Measurements from ENCODE around the gene CXorf49.
"Not testable (repeated sequence)": the region's sequence is repeated elsewhere in the genome, so short reads cannot be mapped to it uniquely, and the experiment has no call there.

Gene CXorf49

DNA sequence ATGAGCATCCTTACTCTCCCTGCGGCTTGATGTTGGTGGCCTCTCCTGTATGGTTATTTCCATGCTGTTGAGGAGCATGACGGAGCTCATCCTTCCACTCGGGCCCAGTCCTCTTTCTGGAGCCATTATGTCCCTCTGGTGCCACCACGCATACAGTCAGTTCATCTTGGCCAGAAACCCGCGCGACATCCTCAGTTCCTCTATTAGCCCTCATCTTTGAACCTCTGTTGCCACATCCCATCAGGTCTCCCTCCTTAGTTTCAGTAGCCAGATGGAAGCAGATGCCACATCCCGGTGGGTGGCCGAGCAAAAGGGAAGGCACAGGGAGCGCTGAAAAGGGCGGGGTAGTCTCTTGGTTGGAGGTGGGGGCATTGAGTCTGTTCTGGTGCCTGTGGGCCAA is 46.1 kb downstream of the CXorf49 start:
- DNase-seq (ENCODE audit: low read depth), result no peak

DNA sequence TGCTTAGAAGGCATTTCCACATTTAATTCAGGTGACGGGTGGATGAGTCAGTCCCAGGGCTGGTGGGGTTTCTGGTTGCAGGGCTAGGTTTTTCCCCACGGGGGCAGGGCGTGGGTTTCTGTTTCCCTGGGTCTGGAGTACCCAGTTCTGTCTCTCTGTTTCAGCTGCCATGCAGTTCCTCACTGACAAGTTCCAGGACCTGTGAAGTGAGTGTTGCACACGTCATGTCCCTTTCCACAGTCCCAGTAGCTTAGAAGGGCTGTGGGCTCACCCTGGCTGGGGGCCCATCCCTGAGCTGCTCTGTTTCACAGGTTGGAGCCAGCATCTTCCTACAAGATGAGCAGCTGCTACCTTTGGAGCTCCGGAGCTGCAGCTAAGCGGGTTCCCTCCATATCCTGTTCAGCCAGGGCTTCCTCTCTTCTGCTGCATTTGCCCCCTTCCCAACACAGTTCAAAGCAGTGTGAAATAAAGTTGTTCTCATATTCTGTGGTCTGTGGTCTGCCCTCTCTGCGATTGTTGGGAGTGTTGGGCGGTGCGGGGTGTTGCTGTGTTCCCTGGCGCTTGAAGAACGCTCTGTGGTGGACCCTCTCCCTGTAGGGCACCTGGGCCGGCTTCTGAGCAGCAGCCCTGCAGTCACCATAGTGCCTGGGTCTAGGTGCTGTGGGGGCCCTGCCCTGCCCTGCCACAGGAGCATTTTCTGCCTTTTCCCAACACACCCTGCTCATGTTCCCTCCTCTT is 46.9 kb downstream of the CXorf49 start:
- no peak for DNase-seq (ENCODE audit: low read depth)

DNA sequence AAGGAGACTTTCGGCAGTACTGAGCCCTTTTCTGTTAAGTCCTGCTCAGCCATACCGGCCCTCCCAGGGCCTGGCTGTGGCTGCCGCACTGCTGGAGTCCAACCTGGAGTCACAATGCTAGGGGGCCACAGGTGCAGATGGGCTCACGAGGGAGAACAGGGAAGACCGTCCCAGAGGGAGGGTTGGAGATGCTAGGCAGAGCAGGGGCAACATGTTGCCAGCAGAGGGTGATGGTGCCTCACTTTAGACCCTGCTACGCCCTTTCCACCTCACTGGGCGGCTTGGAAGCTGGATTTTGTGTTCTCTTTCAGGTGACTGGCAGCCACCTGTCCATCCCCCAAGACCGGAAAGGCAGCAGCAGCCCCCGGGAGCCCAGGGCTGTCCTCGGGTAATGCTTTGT is 48.1 kb downstream of the CXorf49 start:
- DNase-seq (ENCODE audit: low read depth), result not testable (repeated sequence)

DNA sequence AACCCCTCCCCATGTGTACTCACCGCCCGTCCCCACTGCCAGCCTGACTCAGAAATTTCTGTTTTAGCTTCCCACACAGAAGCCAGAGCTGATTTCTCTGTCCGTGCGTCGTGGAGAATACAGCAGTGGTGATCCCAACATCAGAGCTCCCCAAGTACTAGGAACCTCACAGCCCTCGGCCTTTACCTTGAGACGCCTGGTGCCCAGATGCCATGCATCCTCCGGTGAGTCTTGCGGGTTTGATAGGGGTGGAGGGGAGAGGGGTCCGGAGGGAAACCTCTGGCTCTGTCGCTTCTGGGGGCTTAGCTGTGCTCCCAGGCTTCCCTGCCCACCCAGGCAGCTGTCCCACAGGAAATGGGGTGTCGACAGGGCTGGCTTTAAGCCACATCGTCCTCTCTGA is 48.6 kb downstream of the CXorf49 start:
- DNase-seq (ENCODE audit: low read depth), result no peak

DNA sequence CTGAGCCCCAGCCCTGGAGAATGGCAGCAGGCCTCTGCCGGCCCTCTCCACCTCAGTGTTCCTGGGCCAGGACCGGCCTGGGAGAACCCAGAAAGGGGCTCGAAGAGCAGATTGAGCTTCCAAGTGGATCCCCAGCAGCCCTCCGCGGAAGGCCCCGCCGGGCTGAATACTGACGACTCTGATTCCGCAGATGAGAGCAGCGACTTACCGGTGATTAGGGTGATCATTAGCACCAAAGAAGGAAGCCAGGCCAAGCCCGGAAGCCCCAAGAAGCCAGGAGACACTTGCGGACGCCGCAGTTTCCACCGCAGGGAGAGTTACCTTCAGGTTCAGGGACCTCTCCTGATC is 49.9 kb downstream of the CXorf49 start:
- no peak for DNase-seq (ENCODE audit: low read depth)

DNA sequence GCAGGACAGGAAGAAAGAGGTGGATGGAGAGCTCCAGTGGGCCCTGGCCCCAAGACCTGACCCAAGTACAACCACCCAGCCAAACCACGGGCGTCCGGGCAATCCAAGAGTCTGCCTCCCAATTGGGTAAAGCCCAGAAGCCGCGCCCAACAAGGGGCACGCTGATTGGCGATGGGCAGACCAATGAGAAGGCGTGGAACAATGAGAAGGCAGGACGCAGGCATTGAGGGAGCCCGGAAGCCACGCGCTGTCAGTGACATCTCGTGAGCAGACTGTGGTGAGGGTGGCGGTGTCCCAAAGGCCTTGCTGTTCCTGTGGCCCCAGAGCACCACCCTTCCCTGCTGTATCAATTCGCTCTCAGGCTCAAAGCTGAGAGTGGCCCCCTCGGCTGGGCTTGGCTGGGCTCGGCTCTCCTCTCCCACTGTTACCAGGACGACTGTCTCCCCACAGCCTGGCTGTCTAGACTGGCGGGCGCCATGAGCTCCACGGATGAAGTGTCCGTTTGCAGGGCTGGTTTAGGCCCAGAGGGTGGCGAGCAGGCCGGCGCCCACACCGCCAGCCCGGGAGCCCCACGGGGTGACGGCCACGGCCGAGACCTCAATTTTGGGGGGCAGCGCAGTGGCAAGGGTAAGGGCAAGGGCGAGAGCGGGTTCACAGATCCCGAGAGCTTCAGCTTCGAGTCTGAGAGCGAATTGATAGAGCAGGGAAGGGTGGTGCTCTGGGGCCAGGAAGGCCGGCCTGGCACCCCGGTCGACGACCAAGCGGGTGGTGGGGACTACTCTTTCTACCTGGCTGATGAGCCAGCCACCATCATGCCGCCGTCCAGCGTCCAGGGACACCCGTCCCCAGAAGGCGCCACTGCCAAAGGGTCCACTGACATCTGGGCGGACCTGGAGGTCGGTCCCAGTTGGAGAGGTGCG is 50.5 kb downstream of the CXorf49 start, which contains the start of gene LOC101059915:
LOC101059915 (plus strand) TSS at position 219 of the 920 bp plus-strand sequence.
- no peak for DNase-seq (ENCODE audit: low read depth)

DNA sequence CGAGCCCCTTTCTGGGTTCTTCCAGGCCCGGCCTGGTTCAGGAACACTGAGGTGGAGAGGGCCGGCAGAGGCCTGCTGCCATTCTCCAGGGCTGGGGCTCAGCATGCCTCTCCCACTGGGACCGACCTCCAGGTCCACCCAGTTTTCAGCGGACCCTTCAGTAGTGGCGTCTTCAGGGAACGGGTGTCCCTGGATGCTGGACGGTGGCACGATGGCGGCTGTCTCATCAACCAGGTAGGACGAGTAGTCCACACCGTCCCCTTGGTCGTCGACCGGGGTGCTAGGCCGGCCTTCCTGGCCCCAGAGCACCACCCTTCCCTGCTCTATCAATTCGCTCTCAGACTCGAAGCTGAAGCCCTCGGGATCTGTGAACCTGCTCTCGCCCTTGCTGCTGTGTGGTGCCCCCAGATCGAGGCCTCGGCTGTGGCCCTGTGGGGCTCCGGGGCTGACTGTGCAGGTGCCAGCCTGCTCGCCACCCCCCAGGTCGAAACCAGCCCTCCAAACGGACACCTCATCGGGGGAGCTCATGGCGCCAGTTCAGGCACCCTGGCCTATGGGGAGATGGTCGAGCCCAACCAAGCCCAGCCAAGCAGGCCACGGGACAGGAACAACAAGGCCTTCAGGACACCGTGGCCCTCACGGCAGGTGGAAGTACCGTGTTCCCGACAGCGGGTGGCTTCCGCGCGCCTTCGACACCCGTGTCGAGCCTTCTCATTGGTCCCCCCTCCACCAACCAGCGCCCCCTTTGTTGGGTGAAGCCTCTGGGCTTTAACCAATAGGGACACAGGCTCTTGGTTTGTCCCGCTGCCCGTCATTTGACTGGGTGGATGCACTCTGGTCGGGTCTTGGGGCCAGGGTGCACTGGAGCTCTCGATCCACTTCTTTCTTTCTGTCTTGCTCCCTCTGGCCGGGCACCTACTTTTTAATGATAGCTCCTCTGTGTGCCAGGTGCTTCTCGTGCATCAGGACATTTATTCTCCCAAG is 51.6 kb downstream of the CXorf49 start:
- no peak for DNase-seq (ENCODE audit: low read depth)

DNA sequence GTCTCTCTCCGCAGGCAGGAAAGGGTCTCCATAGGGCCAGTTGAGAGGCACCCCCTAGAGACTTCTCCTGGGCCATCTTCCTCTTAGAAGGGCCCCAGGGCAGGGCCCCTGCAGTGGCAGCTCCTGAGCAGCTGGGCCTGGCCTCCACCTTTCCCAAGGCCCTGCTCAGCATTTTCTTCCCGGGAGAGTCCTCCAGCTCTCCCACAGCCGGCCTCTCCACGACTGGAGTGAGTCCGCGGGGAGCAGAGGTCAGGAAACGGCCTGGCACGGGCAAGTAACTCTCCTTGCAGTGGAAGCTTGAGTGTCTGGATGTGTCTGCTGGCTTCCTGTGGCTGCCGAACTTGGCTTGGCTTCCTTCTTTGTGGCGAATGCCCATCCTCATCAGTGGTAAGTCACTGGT is 52.3 kb downstream of the CXorf49 start:
- no peak for DNase-seq (ENCODE audit: low read depth)

DNA sequence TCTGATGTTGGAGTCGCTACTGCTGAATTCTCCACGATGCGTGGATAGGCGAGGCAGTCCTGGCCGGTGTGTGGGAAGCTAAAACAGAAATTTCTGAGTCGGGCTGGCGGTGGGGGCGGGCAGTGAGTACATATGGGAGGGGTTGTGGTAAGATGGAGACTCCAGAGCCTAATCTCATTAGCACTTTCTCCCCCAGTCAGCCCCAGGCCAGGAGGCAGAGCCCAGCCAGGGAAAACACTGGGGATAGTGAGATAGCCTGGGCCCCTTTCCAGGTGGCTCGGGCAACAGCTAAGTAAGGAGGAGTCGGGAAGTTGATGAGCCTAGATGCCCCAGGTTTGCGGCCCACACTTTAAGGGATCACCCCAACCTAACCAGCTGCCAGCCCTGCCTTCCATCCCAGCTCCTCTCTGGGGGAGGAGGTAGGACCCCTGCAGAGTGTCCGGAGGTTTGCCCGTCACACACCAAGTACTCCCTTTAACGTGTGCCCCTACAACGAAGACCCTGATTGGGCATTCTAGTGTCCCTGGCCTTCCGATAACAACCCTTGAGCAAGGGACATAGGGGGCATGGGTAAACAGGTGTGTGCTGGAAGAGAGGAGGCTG is 53.1 kb downstream of the CXorf49 start:
- DNase-seq (ENCODE audit: low read depth), result no peak

Measured in iris pigment epithelial cell (primary cell).